ENCODE data around the gene C2orf92. TPM values are rescaled to one million over a fixed set of nuclear protein-coding genes. Genes with fewer than 3 reads are reported as not detected.

Gene C2orf92
- total and polyA plus RNA-seq, 2 donors (not counting 3 experiments of a cell fraction or from before 2014, with no cell fraction given) = 1.8 to 7.9 TPM

DNA sequence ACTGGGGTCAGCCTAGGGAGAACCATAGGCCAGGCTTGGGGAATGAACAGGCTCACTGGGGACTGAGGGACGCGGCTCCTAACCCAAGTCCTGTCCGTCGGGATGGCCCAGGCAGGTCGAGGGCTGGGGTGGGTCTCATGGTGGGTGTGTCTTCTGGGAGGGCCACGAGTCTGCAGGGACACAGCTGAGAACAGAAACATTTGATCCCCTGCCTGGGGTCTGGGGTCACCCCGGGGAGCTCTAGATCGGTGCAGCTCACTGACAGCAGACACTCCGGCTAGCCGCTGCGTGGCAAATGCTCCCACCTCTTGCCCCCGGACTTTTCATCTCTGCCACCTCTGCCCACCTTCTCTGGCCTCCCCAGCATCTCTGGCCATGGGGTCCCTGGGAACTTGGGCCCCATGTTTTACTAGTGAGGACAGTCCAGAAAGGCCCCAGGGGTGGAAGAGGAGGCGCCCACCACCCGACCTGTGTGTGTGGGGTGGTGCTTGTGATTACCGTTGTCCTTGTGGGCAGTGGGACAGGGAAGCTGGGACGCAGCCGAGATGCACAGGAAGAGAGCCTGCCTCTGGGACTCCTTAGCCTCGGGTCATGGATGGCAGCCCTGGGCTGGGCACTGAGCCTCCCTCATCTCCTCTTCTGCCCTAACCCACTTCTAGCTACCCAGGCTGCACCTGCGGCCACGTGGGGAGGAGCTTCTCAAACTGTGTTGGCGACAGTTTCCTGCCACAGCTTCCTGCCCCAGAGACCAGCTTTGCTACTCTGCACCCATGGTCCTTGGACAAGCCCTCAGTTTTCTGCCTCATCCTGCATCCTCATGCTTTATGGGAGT, 48.8 kb downstream of the C2orf92 start:
- Histone ChIP-seq H3K4me3 (replicated peaks in 1 of 3; ENCODE audit: insufficient read depth in 1 of 3, low read depth in 1 of 3, low read length in 3 of 3) (no peak overlapping the region), H3K36me3 (ENCODE audit: control insufficient read depth in 2 of 2, extremely low read depth in 1 of 2, insufficient read depth in 2 of 2, low read length in 2 of 2) (no peaks in the 10 kb centered on the region), H3K27ac (ENCODE audit: insufficient read depth, low read depth, low read length) (no peak overlapping the region), H3K27me3 (ENCODE audit: control insufficient read depth in 2 of 2, insufficient read depth in 2 of 2, low read length in 2 of 2) (no peaks in the 10 kb centered on the region), H4K20me1 (replicated peaks; ENCODE audit: control insufficient read depth, extremely low read depth, insufficient read depth, low read length) (no peaks in the 10 kb centered on the region), H3K9ac (replicated peaks; ENCODE audit: extremely low read depth, insufficient read depth, low read length) (no peak overlapping the region), H3K4me1 (ENCODE audit: control insufficient read depth, extremely low read depth, insufficient read depth, low read length) (no peaks in the 10 kb centered on the region), H3K79me2 (ENCODE audit: control insufficient read depth, insufficient read depth, low read length) (no peaks in the 10 kb centered on the region), H3K9me3 (replicated peaks; ENCODE audit: control insufficient read depth, insufficient read depth, low read length) (no peaks in the 10 kb centered on the region), H3K9me1 (replicated peaks; ENCODE audit: control insufficient read depth, extremely low read depth, insufficient read depth, low read length) (no peaks in the 10 kb centered on the region), H3K4me2 (ENCODE audit: insufficient read depth, low read length) (no peak overlapping the region), H2AFZ (ENCODE audit: low read depth, low read length) (no peak overlapping the region)
- CTCF ChIA-PET = interaction anchor here (1.1 to 1.4 kb wide), 4 partner anchors 9 to 23 kb away, joined by 3 to 4 read pairs (median 4); no protein-coding TSS in a partner anchor
- intact Hi-C loops (cut with micrococcal nuclease) (no loop called here), dilution Hi-C loops (cut with MboI; ENCODE audit: extremely low pct_ligation_motif_present, low sequenced_read_pairs) (no loop called here)
- DNase-seq (ENCODE audit: low read depth, low spot score) (no peak), FAIRE-seq (no peak)
- POLR2A ChIA-PET = no interaction called here
- TF ChIP-seq JUN (IDR thresholded peaks at IDR 0.05; ENCODE audit: borderline replicate concordance, insufficient read depth, insufficient read length, low read depth) (no peak), FOS (IDR thresholded peaks at IDR 0.05; ENCODE audit: borderline replicate concordance, insufficient read depth, low read length) (no peak), POLR2A (IDR thresholded peaks at IDR 0.05; ENCODE audit: low read depth, low read length) (no peak), EZH2 (IDR thresholded peaks at IDR 0.05; ENCODE audit: borderline replicate concordance, low read depth, low read length, severe bottlenecking) (no peak), GATA2 (IDR thresholded peaks at IDR 0.05; ENCODE audit: insufficient read depth, insufficient read length, low read depth, low read length) (no peak), MYC (IDR thresholded peaks at IDR 0.05; ENCODE audit: low read depth, low read length) (no peak), POLR2AphosphoS5 (IDR thresholded peaks at IDR 0.05; ENCODE audit: insufficient read depth, low read depth, low read length) (no peak)
- TF ChIP-seq, protein P1, sequence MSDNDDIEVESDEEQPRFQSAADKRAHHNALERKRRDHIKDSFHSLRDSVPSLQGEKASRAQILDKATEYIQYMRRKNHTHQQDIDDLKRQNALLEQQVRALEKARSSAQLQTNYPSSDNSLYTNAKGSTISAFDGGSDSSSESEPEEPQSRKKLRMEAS (IDR thresholded peaks at IDR 0.05; ENCODE audit: insufficient read depth, insufficient read length) = no peak
- TF ChIP-seq, protein P2, sequence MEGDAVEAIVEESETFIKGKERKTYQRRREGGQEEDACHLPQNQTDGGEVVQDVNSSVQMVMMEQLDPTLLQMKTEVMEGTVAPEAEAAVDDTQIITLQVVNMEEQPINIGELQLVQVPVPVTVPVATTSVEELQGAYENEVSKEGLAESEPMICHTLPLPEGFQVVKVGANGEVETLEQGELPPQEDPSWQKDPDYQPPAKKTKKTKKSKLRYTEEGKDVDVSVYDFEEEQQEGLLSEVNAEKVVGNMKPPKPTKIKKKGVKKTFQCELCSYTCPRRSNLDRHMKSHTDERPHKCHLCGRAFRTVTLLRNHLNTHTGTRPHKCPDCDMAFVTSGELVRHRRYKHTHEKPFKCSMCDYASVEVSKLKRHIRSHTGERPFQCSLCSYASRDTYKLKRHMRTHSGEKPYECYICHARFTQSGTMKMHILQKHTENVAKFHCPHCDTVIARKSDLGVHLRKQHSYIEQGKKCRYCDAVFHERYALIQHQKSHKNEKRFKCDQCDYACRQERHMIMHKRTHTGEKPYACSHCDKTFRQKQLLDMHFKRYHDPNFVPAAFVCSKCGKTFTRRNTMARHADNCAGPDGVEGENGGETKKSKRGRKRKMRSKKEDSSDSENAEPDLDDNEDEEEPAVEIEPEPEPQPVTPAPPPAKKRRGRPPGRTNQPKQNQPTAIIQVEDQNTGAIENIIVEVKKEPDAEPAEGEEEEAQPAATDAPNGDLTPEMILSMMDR (IDR thresholded peaks at IDR 0.05; ENCODE audit: extremely low read depth in 1 of 2, insufficient read depth in 1 of 2, low read depth in 1 of 2, low read length in 2 of 2) = no peak
- BruUV-seq (replicated peaks) = no TSS peak

Measured in endothelial cell of umbilical vein (primary cell).